ENCODE data around the gene ST3GAL2.

DNA sequence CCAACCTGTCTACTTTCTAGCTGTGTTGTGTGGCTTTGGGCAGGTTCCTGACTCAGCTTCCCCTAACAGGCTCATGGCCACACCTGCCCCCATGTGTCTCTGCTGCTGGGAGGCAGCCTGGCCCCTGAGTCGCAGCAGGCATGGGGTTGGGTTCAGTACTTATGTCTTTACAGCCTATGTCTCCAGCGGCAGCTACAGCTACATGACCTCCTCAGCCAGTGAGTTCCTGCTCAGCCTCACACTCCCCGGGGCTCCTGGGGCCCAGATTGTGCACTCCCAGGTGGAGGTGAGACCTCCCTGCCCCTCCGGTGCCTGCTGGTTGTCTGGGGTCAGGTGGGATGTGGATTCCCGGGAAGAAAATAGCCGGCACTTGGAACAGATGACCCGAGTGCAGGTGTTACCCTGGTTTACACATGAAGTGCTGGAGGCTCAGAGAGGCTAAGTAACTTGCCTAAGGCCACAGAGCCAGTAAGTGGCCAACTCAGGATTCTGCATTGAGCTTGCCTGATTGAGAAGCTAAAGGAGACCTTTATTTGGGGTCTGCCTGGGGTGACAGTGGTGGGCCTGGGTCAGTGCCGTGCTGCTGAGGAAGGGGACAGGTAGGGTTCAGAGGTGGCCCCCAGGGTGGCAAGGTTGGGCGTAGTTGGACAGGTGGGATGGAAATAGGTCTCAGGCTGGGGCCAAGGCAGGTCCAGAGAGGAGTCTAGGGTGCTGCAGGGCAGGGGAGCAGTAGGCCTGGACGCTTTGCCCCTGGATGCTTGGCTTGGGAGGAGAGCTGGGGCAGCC, 31.4 kb upstream of the ST3GAL2 start:
- TF ChIP-seq CTCF (IDR thresholded peaks at IDR 0.05) (no peak), POLR2A (IDR thresholded peaks at IDR 0.05) (no peak), POLR2AphosphoS5 (IDR thresholded peaks at IDR 0.05) (no peak)
